ENCODE data around the gene MRPS27.

MRPS27 gene

GRCh38 chr5:72245951-72246532, 74.0 kb downstream of the MRPS27 start:
- H3K9me3 ChIP-seq (ENCODE audit: control insufficient read depth, low read length) = no peaks in the 10 kb centered on the region
- H3K36me3 ChIP-seq (ENCODE audit: control insufficient read depth, insufficient read depth, low read length) = peaks cover 5% of the 10 kb centered on the region
- no peak overlapping the region for H3K4me3 ChIP-seq (ENCODE audit: extremely low read depth, insufficient read depth, low read length, poor library complexity, severe bottlenecking)
- peak overlapping the region; percentile 68 for H3K27ac ChIP-seq (ENCODE audit: low read depth, low read length, severe bottlenecking)
- WGBS, 2 experiments (ENCODE audit: insufficient coverage in 2 of 2) = 83 to 91% methylated on average over 1 to 2 of the region's 3 CpGs
- H3K4me1 ChIP-seq (ENCODE audit: control insufficient read depth, insufficient read depth, low read length, poor library complexity, severe bottlenecking) = peaks cover 39% of the 10 kb centered on the region

DNA sequence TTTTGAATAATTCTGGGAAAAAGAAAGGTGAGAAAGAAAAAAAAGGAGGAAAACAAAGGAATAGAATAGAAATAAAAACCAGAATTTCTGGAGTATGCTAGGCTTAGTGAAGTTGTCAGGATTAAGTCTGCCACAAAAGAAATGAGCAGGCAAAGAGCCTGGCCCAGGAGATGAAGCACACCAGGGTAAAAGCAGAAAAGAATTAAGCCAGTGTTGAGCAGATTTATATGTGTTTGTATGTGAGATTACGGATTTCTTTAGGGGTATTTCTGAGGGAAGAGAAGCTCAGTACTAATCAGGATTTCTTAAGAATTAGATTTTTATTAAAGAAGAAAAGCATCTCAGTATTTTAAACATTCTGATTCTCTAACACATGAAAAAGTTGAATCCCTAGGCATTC, 74.5 kb downstream of the MRPS27 start:
- WGBS, 2 experiments (ENCODE audit: insufficient coverage in 2 of 2) = no CpG with 5 or more reads among the region's 1 CpG
- H3K27ac ChIP-seq (ENCODE audit: low read depth, low read length, severe bottlenecking) = peak overlapping the region; percentile 68
- no peak overlapping the region for H3K4me3 ChIP-seq (ENCODE audit: extremely low read depth, insufficient read depth, low read length, poor library complexity, severe bottlenecking)
- peaks cover 5% of the 10 kb centered on the region for H3K36me3 ChIP-seq (ENCODE audit: control insufficient read depth, insufficient read depth, low read length)
- no peaks in the 10 kb centered on the region for H3K9me3 ChIP-seq (ENCODE audit: control insufficient read depth, low read length)
- peaks cover 39% of the 10 kb centered on the region for H3K4me1 ChIP-seq (ENCODE audit: control insufficient read depth, insufficient read depth, low read length, poor library complexity, severe bottlenecking)

- H3K27ac ChIP-seq (ENCODE audit: low read depth, low read length, severe bottlenecking) = no peak overlapping the region
- H3K4me1 ChIP-seq (ENCODE audit: control insufficient read depth, insufficient read depth, low read length, poor library complexity, severe bottlenecking) = peaks cover 39% of the 10 kb centered on the region
- no peak overlapping the region for H3K4me3 ChIP-seq (ENCODE audit: extremely low read depth, insufficient read depth, low read length, poor library complexity, severe bottlenecking)
- WGBS, 2 experiments (ENCODE audit: insufficient coverage in 2 of 2) = 86 to 100% methylated on average over 1 of the region's 2 CpGs
- no peaks in the 10 kb centered on the region for H3K9me3 ChIP-seq (ENCODE audit: control insufficient read depth, low read length)
- peaks cover 5% of the 10 kb centered on the region for H3K36me3 ChIP-seq (ENCODE audit: control insufficient read depth, insufficient read depth, low read length)
Observed at GRCh38 chr5:72244862-72245371, 75.1 kb downstream of the MRPS27 start.

- peaks cover 39% of the 10 kb centered on the region for H3K4me1 ChIP-seq (ENCODE audit: control insufficient read depth, insufficient read depth, low read length, poor library complexity, severe bottlenecking)
- no peak overlapping the region for H3K27ac ChIP-seq (ENCODE audit: low read depth, low read length, severe bottlenecking)
- H3K9me3 ChIP-seq (ENCODE audit: control insufficient read depth, low read length) = no peaks in the 10 kb centered on the region
- H3K36me3 ChIP-seq (ENCODE audit: control insufficient read depth, insufficient read depth, low read length) = peaks cover 5% of the 10 kb centered on the region
- H3K4me3 ChIP-seq (ENCODE audit: extremely low read depth, insufficient read depth, low read length, poor library complexity, severe bottlenecking) = no peak overlapping the region
- 100% methylated on average over 1 of the region's 2 CpGs; no CpG with 5 or more reads in 1 of the 2 experiments for WGBS, 2 experiments (ENCODE audit: insufficient coverage in 2 of 2)
Observed at GRCh38 chr5:72243706-72244105, 76.3 kb downstream of the MRPS27 start.

- H3K9me3 ChIP-seq (ENCODE audit: control insufficient read depth, low read length) = no peaks in the 10 kb centered on the region
- peaks cover 36% of the 10 kb centered on the region for H3K4me1 ChIP-seq (ENCODE audit: control insufficient read depth, insufficient read depth, low read length, poor library complexity, severe bottlenecking)
- H3K4me3 ChIP-seq (ENCODE audit: extremely low read depth, insufficient read depth, low read length, poor library complexity, severe bottlenecking) = no peak overlapping the region
- H3K36me3 ChIP-seq (ENCODE audit: control insufficient read depth, insufficient read depth, low read length) = peaks cover 6% of the 10 kb centered on the region
- 95 to 96% methylated on average over 4 to 6 of the region's 7 CpGs for WGBS, 2 experiments (ENCODE audit: insufficient coverage in 2 of 2)
- H3K27ac ChIP-seq (ENCODE audit: low read depth, low read length, severe bottlenecking) = no peak overlapping the region
Observed at GRCh38 chr5:72242796-72243475, 77.1 kb downstream of the MRPS27 start.

GRCh38 chr5:72241346-72242003, 78.6 kb downstream of the MRPS27 start:
- no peak overlapping the region for H3K4me3 ChIP-seq (ENCODE audit: extremely low read depth, insufficient read depth, low read length, poor library complexity, severe bottlenecking)
- peak overlapping the region; percentile 11 for H3K27ac ChIP-seq (ENCODE audit: low read depth, low read length, severe bottlenecking)
- 90 to 100% methylated on average over 2 to 3 of the region's 5 CpGs for WGBS, 2 experiments (ENCODE audit: insufficient coverage in 2 of 2)

GRCh38 chr5:72238712-72239445, 81.2 kb downstream of the MRPS27 start:
- H3K27ac ChIP-seq (ENCODE audit: low read depth, low read length, severe bottlenecking) = no peak overlapping the region
- peaks cover 18% of the 10 kb centered on the region for H3K36me3 ChIP-seq (ENCODE audit: control insufficient read depth, insufficient read depth, low read length)
- H3K9me3 ChIP-seq (ENCODE audit: control insufficient read depth, low read length) = no peaks in the 10 kb centered on the region
- WGBS, 2 experiments (ENCODE audit: insufficient coverage in 2 of 2) = 62 to 78% methylated on average over 2 of the region's 5 CpGs
- no peak overlapping the region for H3K4me3 ChIP-seq (ENCODE audit: extremely low read depth, insufficient read depth, low read length, poor library complexity, severe bottlenecking)
- peaks cover 26% of the 10 kb centered on the region for H3K4me1 ChIP-seq (ENCODE audit: control insufficient read depth, insufficient read depth, low read length, poor library complexity, severe bottlenecking)

More at GRCh38 chr5:72241346-72242003, 78.6 kb downstream of the MRPS27 start:
- Histone ChIP-seq H3K36me3 (ENCODE audit: control insufficient read depth, insufficient read depth, low read length) (peaks cover 18% of the 10 kb centered on the region), H3K9me3 (ENCODE audit: control insufficient read depth, low read length) (no peaks in the 10 kb centered on the region), H3K4me1 (ENCODE audit: control insufficient read depth, insufficient read depth, low read length, poor library complexity, severe bottlenecking) (peaks cover 31% of the 10 kb centered on the region)

- Histone ChIP-seq H3K4me1 (ENCODE audit: control insufficient read depth, insufficient read depth, low read length, poor library complexity, severe bottlenecking) (peaks cover 31% of the 10 kb centered on the region), H3K9me3 (ENCODE audit: control insufficient read depth, low read length) (no peaks in the 10 kb centered on the region)
- WGBS, 2 experiments (ENCODE audit: insufficient coverage in 2 of 2) = no CpG with 5 or more reads among the region's 3 CpGs
Observed at GRCh38 chr5:72237879-72238278, 82.2 kb downstream of the MRPS27 start.

DNA sequence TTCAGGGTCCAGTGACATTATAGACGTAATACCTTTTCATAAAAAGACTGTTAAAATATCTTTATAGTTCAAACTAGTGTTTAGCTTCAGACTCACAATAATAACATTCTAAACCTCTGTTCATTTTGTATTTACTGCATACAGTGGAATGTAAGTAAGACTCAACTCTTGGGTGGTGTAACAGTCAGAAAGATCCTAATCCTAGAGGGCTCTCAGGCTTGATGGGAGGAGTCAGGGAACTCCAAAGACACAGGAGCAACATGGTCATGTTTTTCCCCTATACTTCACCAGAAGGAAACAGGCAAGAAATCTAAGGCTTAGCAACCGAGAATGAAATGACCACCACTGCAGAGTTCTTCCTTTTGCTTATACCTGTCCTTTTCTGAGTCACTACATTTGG, 82.6 kb downstream of the MRPS27 start:
- no peak overlapping the region for H3K4me3 ChIP-seq (ENCODE audit: extremely low read depth, insufficient read depth, low read length, poor library complexity, severe bottlenecking)
- H3K4me1 ChIP-seq (ENCODE audit: control insufficient read depth, insufficient read depth, low read length, poor library complexity, severe bottlenecking) = peaks cover 35% of the 10 kb centered on the region
- H3K9me3 ChIP-seq (ENCODE audit: control insufficient read depth, low read length) = no peaks in the 10 kb centered on the region
- H3K36me3 ChIP-seq (ENCODE audit: control insufficient read depth, insufficient read depth, low read length) = peaks cover 18% of the 10 kb centered on the region
- no CpG with 5 or more reads among the region's 2 CpGs for WGBS, 2 experiments (ENCODE audit: insufficient coverage in 2 of 2)
- H3K27ac ChIP-seq (ENCODE audit: low read depth, low read length, severe bottlenecking) = no peak overlapping the region

More at GRCh38 chr5:72237879-72238278, 82.2 kb downstream of the MRPS27 start:
- no peak overlapping the region for H3K4me3 ChIP-seq (ENCODE audit: extremely low read depth, insufficient read depth, low read length, poor library complexity, severe bottlenecking)
- H3K36me3 ChIP-seq (ENCODE audit: control insufficient read depth, insufficient read depth, low read length) = peaks cover 18% of the 10 kb centered on the region
- H3K27ac ChIP-seq (ENCODE audit: low read depth, low read length, severe bottlenecking) = no peak overlapping the region

- no peaks in the 10 kb centered on the region for H3K9me3 ChIP-seq (ENCODE audit: control insufficient read depth, low read length)
- H3K4me1 ChIP-seq (ENCODE audit: control insufficient read depth, insufficient read depth, low read length, poor library complexity, severe bottlenecking) = peaks cover 35% of the 10 kb centered on the region
- no peak overlapping the region for H3K4me3 ChIP-seq (ENCODE audit: extremely low read depth, insufficient read depth, low read length, poor library complexity, severe bottlenecking)
- WGBS, 2 experiments (ENCODE audit: insufficient coverage in 2 of 2) = no CpG with 5 or more reads among the region's 1 CpG
- H3K36me3 ChIP-seq (ENCODE audit: control insufficient read depth, insufficient read depth, low read length) = peaks cover 20% of the 10 kb centered on the region
- H3K27ac ChIP-seq (ENCODE audit: low read depth, low read length, severe bottlenecking) = peak overlapping the region; percentile 46
Observed at GRCh38 chr5:72235725-72236124, 84.3 kb downstream of the MRPS27 start.
